GM18951 (cell line): ENCODE measurements around the gene RC3H1.

Source experiments
- POLR2A ChIP-seq: IDR thresholded peaks from 4 replicates; pipeline ENCODE4 v1.6.1; 2011; ENCODE audit warnings: mild to moderate bottlenecking; ENCODE audit not compliant: insufficient read length, insufficient read depth; ENCODE audit errors: extremely low read depth
- in situ Hi-C: fragments of 300-500 bp; cut with MboI; formaldehyde crosslinking; loops from one replicate; pipeline ENCODE4 v1.12.0; 2022; ENCODE audit warnings: low sequenced_read_pairs, mixed read lengths, inconsistent platforms; ENCODE audit not compliant: unreplicated experiment

Gene RC3H1

DNA sequence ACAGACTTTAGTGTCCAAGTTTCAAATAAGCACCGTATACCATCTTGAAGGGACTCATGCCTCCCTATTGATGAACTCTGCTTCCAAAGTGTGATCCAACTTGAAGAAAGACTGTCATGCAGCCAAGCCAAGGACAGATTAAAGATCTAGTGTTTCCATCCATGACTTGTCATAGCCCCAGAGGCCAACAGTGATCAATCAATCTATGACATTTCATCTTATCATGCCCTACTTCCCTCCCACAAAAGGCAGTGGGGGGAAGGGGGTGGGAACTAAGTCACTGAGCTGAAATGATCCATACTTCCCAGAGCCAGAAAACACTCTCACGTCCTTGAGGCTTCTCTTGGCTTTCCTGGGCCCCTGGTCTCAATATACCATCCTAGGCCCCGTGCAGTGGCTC lies 109.0 kb downstream of the RC3H1 start:
- TF ChIP-seq POLR2A = no peak
- in situ Hi-C loops = no loop called here

DNA sequence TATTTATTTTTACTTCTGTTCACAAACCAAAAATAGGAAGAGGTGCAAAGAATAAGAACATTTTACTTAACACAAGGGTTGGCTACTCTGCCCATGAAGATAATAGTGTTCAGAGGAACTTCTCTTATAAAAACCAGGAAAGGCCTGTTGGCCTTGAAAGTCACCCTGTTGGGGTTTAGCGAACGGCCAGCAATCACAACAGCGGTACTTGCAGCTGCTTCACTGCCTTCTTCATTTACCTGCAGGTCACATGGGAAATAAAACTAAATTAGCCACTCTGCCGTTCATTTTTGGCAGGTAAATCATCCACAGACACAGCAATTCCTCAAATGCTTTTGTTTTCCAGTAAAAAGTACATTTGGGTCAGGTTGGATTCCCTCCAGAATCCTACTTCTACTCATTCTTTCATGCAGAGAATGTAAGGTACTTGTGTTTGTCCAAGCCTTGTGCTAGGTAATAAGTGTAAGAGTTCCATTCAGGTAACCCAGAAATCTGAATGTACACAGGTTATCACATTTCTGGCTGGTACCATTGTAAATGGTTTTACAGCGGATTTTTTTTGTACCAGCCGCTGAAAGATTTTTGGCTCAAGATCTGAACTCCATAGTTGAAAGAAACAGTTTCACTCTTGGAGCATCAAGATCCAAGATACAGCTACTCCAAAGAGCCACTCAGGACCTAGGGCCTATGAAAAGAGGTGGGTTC lies 118.2 kb downstream of the RC3H1 start:
- TF ChIP-seq POLR2A = no peak
- in situ Hi-C loops = no loop called here

DNA sequence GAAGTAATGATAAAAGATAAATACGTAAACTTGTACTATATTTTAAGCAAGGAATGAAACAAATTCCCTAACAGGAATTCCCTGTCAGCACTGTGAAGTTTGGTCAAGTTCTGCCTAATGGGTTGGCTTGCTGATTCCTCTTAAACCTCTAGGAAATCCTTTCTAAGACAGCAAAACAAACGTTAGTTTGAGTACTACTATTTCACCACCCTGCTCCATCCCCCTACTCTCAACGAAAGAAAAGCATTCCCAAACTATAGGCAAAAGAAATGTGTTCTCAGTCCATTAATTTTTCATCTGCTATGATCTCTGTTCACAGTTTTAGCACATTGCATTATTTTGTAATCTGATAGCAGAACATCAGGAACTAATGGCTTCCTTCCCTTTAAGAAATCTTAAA lies 121.2 kb downstream of the RC3H1 start:
- in situ Hi-C loops = no loop called here
- no peak for TF ChIP-seq POLR2A

DNA sequence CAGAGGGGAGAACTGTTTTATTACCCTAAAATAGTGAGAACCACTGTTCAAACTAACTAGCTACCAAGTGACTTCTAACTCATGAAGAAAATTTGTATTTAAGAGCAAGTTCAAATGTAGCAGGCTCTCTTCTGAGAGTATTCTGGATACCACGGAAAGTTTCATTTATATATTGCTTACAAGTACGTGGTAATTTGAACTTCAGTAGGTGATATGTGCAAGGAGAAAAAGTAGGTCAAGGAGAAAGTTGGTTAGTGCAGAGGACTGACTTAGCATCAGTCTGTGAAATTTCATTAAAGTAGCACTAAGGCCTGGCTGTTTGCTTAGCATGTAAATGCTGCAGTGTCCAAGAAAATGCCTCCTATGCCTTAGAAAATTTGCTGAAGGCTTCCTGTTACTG lies 121.7 kb downstream of the RC3H1 start:
- in situ Hi-C loops = no loop called here
- TF ChIP-seq POLR2A = no peak

DNA sequence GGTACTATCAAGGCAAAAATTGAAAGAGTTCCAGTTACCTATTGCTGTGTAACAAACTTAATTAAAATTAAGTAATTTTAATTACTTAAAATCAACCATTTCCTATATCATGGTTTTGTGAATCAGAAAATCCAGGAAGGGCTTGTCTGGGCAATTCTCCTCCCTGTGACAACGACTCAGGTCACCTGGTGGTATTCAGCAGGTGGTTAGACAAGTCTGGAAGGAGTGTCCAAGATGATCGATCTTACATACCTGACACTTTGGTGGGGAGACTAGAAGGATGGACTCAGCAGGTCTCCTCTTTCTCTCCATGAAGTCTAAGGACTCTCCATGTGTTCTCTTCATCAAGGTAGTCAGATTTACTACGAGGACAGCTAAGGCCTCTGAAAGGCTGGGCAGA lies 128.0 kb downstream of the RC3H1 start:
- in situ Hi-C loops = no loop called here
- no peak for TF ChIP-seq POLR2A

DNA sequence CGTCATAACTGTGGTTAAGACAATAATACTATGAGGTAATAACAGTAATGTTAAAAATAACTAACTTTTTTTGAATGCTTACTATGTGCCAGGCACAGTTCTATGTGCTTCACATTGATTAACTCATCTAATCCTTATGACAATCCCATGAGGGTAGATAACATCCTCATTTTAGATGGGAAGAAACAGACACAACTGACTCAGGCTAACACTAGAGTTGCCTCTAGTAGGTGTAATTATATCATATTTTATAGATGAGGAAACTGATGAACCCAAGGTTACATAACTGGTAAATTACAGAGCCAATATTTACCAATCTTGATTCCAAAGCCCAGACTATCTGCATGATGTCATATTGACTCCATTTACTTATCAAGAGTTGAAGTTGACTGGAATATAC lies 128.5 kb downstream of the RC3H1 start:
- TF ChIP-seq POLR2A = no peak
- in situ Hi-C loops = no loop called here

DNA sequence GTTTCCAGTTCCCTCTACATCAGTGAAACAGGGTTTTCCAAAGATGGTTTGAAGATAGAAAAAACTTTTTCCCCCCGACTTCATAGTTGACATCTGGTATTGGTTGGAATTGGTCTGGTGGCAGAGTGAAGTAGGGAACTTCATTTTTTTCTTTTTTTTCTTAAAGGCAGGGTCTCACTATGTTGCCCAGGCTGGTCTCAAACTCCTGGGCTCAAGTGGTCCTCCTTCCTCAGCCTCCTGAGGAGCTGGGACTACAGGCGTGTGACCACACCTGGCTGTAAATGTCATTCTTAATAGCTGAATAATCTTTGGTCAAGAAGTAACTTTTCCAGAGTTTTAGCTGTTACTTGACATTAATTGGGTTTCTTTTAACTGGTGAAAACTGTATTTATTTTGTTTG lies 132.3 kb downstream of the RC3H1 start:
- in situ Hi-C loops = no loop called here
- TF ChIP-seq POLR2A = no peak

DNA sequence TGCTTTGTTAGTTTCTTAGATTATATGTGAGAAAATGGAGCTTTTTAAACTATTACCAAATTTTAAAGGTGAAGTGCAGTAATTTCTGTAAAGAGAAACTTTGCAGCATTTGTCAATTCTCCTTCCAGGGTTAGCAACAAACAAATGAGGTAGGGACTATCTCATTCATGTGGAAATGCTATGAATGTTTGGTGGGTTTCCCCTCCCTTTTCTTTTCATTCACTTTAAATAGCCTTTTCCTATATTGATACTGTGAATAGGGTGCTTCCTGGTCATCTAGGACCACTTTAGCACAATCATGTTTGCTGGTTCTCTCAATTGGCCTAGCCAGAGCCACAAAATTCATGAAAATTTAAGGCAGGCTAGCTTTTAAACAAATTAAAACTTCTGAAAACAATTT lies 133.4 kb downstream of the RC3H1 start:
- in situ Hi-C loops = no loop called here
- TF ChIP-seq POLR2A = no peak

DNA sequence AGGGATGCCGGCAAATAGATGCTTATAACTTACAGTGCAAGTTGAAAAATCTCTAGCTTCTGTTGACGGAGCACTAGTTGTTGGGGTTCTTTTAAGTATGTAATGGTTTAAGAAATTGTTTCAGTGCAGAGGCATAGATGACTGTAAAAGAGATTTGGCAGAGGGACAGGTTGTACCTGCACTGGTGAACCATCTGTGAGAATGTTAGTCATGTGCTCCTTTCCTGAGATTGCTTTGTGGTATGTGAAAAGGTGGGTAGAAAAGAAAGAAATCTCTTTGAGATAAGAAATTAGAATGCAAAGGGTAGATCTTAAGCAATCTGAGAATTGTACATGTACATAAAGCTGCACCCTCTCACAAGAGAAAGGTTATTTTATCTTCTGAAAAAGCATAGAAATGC lies 134.5 kb downstream of the RC3H1 start:
- no peak for TF ChIP-seq POLR2A
- in situ Hi-C loops = no loop called here

DNA sequence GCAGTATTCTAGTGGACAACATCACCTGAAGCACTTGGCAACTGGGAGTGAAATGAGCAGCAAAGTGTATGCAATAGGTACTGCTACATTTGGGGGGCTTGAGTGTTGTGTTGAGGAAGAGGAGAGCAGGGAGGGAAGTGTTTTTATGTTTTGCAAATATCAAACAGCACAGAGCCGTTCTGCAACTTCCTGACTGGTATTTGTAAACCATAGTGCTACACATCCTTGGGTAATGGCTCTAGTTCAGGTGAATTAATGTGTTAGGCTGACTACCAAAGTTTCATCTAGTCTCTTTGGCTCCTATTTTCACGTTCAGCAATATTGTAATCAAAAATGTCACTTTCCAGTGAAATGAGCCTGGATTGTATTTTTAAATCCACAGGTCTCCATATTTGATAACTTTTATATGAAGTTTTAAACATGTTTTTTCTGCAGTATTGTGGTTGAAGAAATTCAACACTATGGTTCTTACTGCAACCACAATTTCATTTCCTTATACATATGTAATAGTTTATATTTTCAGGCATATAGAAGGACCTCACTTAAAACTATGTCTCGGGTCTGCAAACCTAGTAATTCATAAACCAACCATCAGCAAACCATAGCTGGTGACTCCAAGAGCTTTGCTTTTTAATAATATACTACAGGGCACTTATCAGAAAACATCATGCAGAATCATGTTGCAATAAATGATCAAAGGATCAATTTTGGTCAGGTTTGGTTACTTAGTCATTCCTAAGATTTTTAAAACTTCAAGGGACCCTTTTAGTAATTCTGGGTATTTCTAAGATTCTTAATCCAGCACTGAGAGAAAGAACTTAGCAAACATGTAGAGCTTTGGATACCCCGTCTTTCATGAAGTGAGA lies 135.2 kb downstream of the RC3H1 start:
- in situ Hi-C loops = no loop called here
- no peak for TF ChIP-seq POLR2A

DNA sequence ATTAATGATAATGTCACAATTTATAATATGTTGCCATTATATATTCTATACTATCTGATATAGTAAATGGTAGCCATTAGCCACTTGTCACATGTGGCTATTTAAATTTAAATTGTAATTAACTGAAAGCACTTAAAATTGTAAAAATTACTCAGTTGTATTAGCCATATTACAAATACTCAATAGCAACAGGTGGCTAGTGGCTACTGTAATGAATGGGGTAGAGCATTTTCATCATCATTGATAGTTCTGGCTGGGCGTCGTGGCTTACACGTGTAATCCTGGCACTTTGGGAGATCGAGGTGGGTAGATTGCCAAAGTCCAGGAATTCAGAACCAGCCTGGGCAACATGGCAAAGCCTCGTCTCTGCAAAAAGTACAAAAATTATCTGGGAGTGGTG lies 137.5 kb downstream of the RC3H1 start:
- in situ Hi-C loops = no loop called here
- no peak for TF ChIP-seq POLR2A
